Measurements from ENCODE around the gene WDR33. TPM values are rescaled to one million over a fixed set of nuclear protein-coding genes. Genes with fewer than 3 reads are reported as not detected.

Gene WDR33
- total and polyA plus RNA-seq, 2 of the 4 experiments (the other 2 are of a cell fraction), result 19.6 to 41.2 TPM

DNA sequence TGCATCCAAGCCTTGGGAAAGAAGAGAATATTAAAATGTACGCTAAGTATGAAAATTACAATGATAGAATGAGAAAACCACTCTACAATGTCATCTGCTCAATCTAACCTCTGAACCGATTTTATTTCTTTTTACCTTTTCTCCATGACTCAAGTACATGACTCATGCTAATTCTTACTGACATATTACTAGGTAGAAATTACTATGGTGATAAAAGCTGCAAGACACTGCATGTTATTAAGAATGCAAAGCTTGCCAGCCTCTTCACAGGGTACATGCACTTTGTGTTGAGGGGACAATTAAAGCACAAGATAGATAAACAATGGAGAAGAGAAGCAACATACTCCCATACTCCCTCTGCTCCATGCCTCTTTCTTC, 89.0 kb downstream of the WDR33 start:
- H3K14ac ChIP-seq (replicated peaks; ENCODE audit: low read depth, low read length), result no peak overlapping the region; the same call in 1 of the 2 replicates
- H3K79me1 ChIP-seq (ENCODE audit: low read depth in 1 of 2, low read length in 2 of 2), result peaks cover 0 to 9% of the 10 kb centered on the region in 2 experiments; a peak in 1 of 4 replicates
- H4K91ac ChIP-seq (ENCODE audit: insufficient read depth, low read depth, low read length), result no peak overlapping the region
- dilution Hi-C loops (cut with HindIII; ENCODE audit: low sequenced_read_pairs, unreplicated experiment) (no loop called here), intact Hi-C loops (cut with micrococcal nuclease) (no loop called here), in situ Hi-C loops (cut with MboI; ENCODE audit: low sequenced_read_pairs) (no loop called here)
- ChIA-PET POLR2A (ENCODE audit: unreplicated experiment) (no interaction called here), CTCF (no interaction called here)
- H3K36me3 ChIP-seq (ENCODE audit: control insufficient read depth, insufficient read depth, low read length), result peaks cover 28% of the 10 kb centered on the region
- no peak overlapping the region for H3K27ac ChIP-seq (ENCODE audit: insufficient read depth, low read length)
- H3K4me2 ChIP-seq (ENCODE audit: low read depth, low read length), result no peak overlapping the region
- no peak overlapping the region for H2BK15ac ChIP-seq (ENCODE audit: low read depth, low read length)
- peaks cover 8% of the 10 kb centered on the region for H3K9me1 ChIP-seq (ENCODE audit: insufficient read depth, low read length)
- H4K5ac ChIP-seq (ENCODE audit: low read depth, low read length), result no peak overlapping the region
- peaks cover 1% of the 10 kb centered on the region; the same call in 1 of the 2 replicates for H3K4me1 ChIP-seq (ENCODE audit: control insufficient read depth, insufficient read depth, low read length)
- H2AK5ac ChIP-seq (ENCODE audit: low read depth, low read length), result peak overlapping the region; percentile 19; the same call in 1 of the 2 replicates
- H3K9me3 ChIP-seq (ENCODE audit: control insufficient read depth, insufficient read depth, low read length), result no peaks in the 10 kb centered on the region
- no CpG with 5 or more reads among the region's 2 CpGs for WGBS, 2 experiments (ENCODE audit: extremely low coverage in 2 of 2, insufficient read length in 1 of 2)
- H3K9ac ChIP-seq (ENCODE audit: low read depth, low read length), result no peak overlapping the region
- H3K4me3 ChIP-seq (ENCODE audit: insufficient read depth, low read depth, low read length), result no peak overlapping the region
- no peaks in the 10 kb centered on the region for H4K20me1 ChIP-seq (ENCODE audit: insufficient read depth, low read length)
- BruUV-seq (replicated peaks), result no TSS peak
- H2BK5ac ChIP-seq (ENCODE audit: low read depth, low read length, poor library complexity, severe bottlenecking), result no peak overlapping the region
- H3K56ac ChIP-seq (ENCODE audit: extremely low read depth, insufficient read depth, low read length), result no peak overlapping the region
- H3K4ac ChIP-seq (ENCODE audit: low read depth, low read length), result no peak overlapping the region
- no peak overlapping the region for H4K8ac ChIP-seq (ENCODE audit: low read depth in 2 of 2, low read length in 2 of 2)
- no peak overlapping the region for H2AFZ ChIP-seq (replicated peaks; ENCODE audit: low read length, poor library complexity)
- H2BK120ac ChIP-seq (ENCODE audit: low read depth, low read length), result no peak overlapping the region
- H2BK20ac ChIP-seq (ENCODE audit: low read depth, low read length), result no peak overlapping the region
- no peak overlapping the region for H3K23ac ChIP-seq (ENCODE audit: low read depth, low read length)
- ATAC-seq (ENCODE audit: low read depth), result peak; percentile 28; the same call in 1 of the 2 replicates
- H3K18ac ChIP-seq (ENCODE audit: low read depth, low read length), result no peak overlapping the region
- no peak overlapping the region for H2AK9ac ChIP-seq (replicated peaks; ENCODE audit: low read depth, low read length, poor library complexity)
- peak; percentile 41 for DNase-seq
- TF ChIP-seq MAFK (IDR thresholded peaks at IDR 0.05; ENCODE audit: low read depth, low read length) (no peak), FOS (IDR thresholded peaks at IDR 0.05; ENCODE audit: low read depth, low read length) (peak; percentile 34; the same call in 1 of the 2 replicates)
- H3K27me3 ChIP-seq (ENCODE audit: control insufficient read depth, insufficient read depth, low read length), result no peaks in the 10 kb centered on the region
